Adrenal gland (tissue), 5 donors: ENCODE measurements around the gene EIPR1.

Source experiments
- CTCF ChIP-seq, 6 experiments: fragments of 450-650 bp in 4 of 6; fragments of 200-600 bp in 2 of 6; sonication (generic) in 1 of 6; IDR thresholded peaks; 1 replicate in 5 of 6; 2 replicates in 1 of 6; pipeline versions ENCODE4 v1.5.1 to v1.8.0; 2016 to 2021; ENCODE audit warnings: antibody characterized with exemption in 6 of 6, mild to moderate bottlenecking in 2 of 6, moderate library complexity in 1 of 6
- POLR2A ChIP-seq, 2 donors: fragments of 450-650 bp; IDR thresholded peaks; one replicate each; pipeline ENCODE4 v1.6.1; 2017; ENCODE audit warnings: antibody characterized with exemption in 2 of 2, mild to moderate bottlenecking in 2 of 2, moderate library complexity in 1 of 2
- donor health status: DM: no; HTN: no; CAD: no.

- TF ChIP-seq CTCF (IDR thresholded peaks at IDR 0.05) (no peak), POLR2A (IDR thresholded peaks at IDR 0.05) (no peak)
These were observed 85.2 kb downstream of the EIPR1 start for GRCh38 chr2:3292416-3292815.
